ENCODE data around the gene UXS1. TPM values are rescaled to one million over a fixed set of nuclear protein-coding genes. Genes with fewer than 3 reads are reported as not detected.

The UXS1 gene
- total RNA-seq, 4 donors from 2014 or later: 8.0 to 46.9 (median 18.4) TPM

- intact Hi-C loops (cut with DNase I; ENCODE audit: low total_unique reads): loop anchor here (5.0 kb wide), 2 partner anchors 39 to 74 kb away; partner anchors contain the start of gene UXS1
- H3K27me3 ChIP-seq: no peaks in the 10 kb centered on the region
- H3K4me1 ChIP-seq: peaks cover 27 to 34% of the 10 kb centered on the region in 2 donors
- in situ Hi-C loops (cut with MboI; ENCODE audit: low sequenced_read_pairs in 4 of 4): loop anchor here in 1 of 4 donors (25.0 kb wide), 1 partner anchor 344 kb away; the partner anchor contains the start of gene RGPD3
- H3K4me3 ChIP-seq: no peak overlapping the region
- peak in 1 of 2 donors; percentile 44 for DNase-seq
- H3K36me3 ChIP-seq: peaks cover 0 to 22% of the 10 kb centered on the region in 2 donors
- peak overlapping the region; percentile 84 to 98 (median 91) for H3K27ac ChIP-seq
- peak; percentile 15 to 17 for ATAC-seq
- TF ChIP-seq POLR2A (IDR thresholded peaks at IDR 0.05) (no peak), CTCF (IDR thresholded peaks at IDR 0.05 in 4 of 5, conservative IDR thresholded peaks at IDR 0.05 in 1 of 5) (no peak)
- no peaks in the 10 kb centered on the region for H3K9me3 ChIP-seq
Measured at GRCh38 chr2:106117882-106118684, 76.0 kb downstream of the UXS1 start.

GRCh38 chr2:106117347-106117746 is 76.8 kb downstream of the UXS1 start:
- intact Hi-C loops (cut with DNase I; ENCODE audit: low total_unique reads) (loop anchor here (5.0 kb wide), 2 partner anchors 40 to 75 kb away; partner anchors contain the start of gene UXS1), in situ Hi-C loops (cut with MboI; ENCODE audit: low sequenced_read_pairs in 4 of 4) (loop anchor here in 1 of 4 donors (25.0 kb wide), 1 partner anchor 345 kb away; the partner anchor contains the start of gene RGPD3)
- DNase-seq (peak; percentile 52 to 59), ATAC-seq (peak; percentile 98 to 99)
- Histone ChIP-seq H3K27me3 (no peaks in the 10 kb centered on the region), H3K27ac (peak overlapping the region; percentile 84 to 98 (median 91)), H3K9me3 (no peaks in the 10 kb centered on the region), H3K4me1 (peaks cover 27 to 34% of the 10 kb centered on the region in 2 donors), H3K36me3 (peaks cover 0 to 18% of the 10 kb centered on the region in 2 donors), H3K4me3 (no peak overlapping the region)
- TF ChIP-seq POLR2A (IDR thresholded peaks at IDR 0.05) (peak in 1 of 2 donors; percentile 52), CTCF (IDR thresholded peaks at IDR 0.05 in 4 of 5, conservative IDR thresholded peaks at IDR 0.05 in 1 of 5) (no peak)

GRCh38 chr2:106116248-106116647 is 77.9 kb downstream of the UXS1 start:
- DNase-seq (no peak), ATAC-seq (no peak)
- no peaks in the 10 kb centered on the region for H3K27me3 ChIP-seq
- in situ Hi-C loops (cut with MboI; ENCODE audit: low sequenced_read_pairs in 4 of 4): loop anchor here in 1 of 4 donors (25.0 kb wide), 1 partner anchor 346 kb away; the partner anchor contains the start of gene RGPD3
- H3K9me3 ChIP-seq: no peaks in the 10 kb centered on the region
- H3K27ac ChIP-seq: peak overlapping the region; percentile 84 to 98 (median 91)
- intact Hi-C loops (cut with DNase I; ENCODE audit: low total_unique reads): loop anchor here (5.0 kb wide), 2 partner anchors 41 to 76 kb away; partner anchors contain the start of gene UXS1
- H3K4me1 ChIP-seq: peaks cover 27 to 34% of the 10 kb centered on the region in 2 donors
- TF ChIP-seq CTCF (IDR thresholded peaks at IDR 0.05 in 4 of 5, conservative IDR thresholded peaks at IDR 0.05 in 1 of 5): no peak
- TF ChIP-seq POLR2A (IDR thresholded peaks at IDR 0.05): no peak
- H3K4me3 ChIP-seq: no peak overlapping the region
- peaks cover 0 to 20% of the 10 kb centered on the region in 2 donors for H3K36me3 ChIP-seq

GRCh38 chr2:106115665-106116064 is 78.4 kb downstream of the UXS1 start:
- Histone ChIP-seq H3K36me3 (peaks cover 0 to 15% of the 10 kb centered on the region in 2 donors), H3K9me3 (no peaks in the 10 kb centered on the region), H3K27me3 (no peaks in the 10 kb centered on the region), H3K4me1 (peaks cover 27 to 34% of the 10 kb centered on the region in 2 donors), H3K4me3 (no peak overlapping the region), H3K27ac (peak overlapping the region in 3 of 4 donors; percentile 84 to 98 (median 95))
- in situ Hi-C loops (cut with MboI; ENCODE audit: low sequenced_read_pairs in 4 of 4): loop anchor here in 1 of 4 donors (25.0 kb wide), 1 partner anchor 347 kb away; the partner anchor contains the start of gene RGPD3
- DNase-seq (no peak), ATAC-seq (no peak)
- TF ChIP-seq CTCF (IDR thresholded peaks at IDR 0.05 in 4 of 5, conservative IDR thresholded peaks at IDR 0.05 in 1 of 5) (no peak), POLR2A (IDR thresholded peaks at IDR 0.05) (no peak)
- intact Hi-C loops (cut with DNase I; ENCODE audit: low total_unique reads): loop anchor here (5.0 kb wide), 2 partner anchors 42 to 77 kb away; partner anchors contain the start of gene UXS1

All from gastrocnemius medialis (tissue), 4 donors.